Lower leg skin (tissue), 4 donors: ENCODE measurements around the gene CYGB. TPM values are rescaled to one million over a fixed set of nuclear protein-coding genes. Genes with fewer than 3 reads are reported as not detected.

Source experiments
- DNase-seq, 2 donors: peaks; one replicate each; pipeline ENCODE4 v3.0.0-alpha.2; 2019; ENCODE audit warnings: low spot score in 2 of 2
- H3K4me3 ChIP-seq: fragments of 200-600 bp; sonication (generic); 2 replicates; pipeline ENCODE4 v1.5.1; 2017; ENCODE audit warnings: mild to moderate bottlenecking, low read depth; ENCODE audit not compliant: poor library complexity, severe bottlenecking
- POLR2A ChIP-seq, 2 donors: fragments of 450-650 bp; IDR thresholded peaks; one replicate each; pipeline ENCODE4 v1.6.1; 2016 to 2017; ENCODE audit warnings: antibody characterized with exemption in 2 of 2, mild to moderate bottlenecking in 1 of 2, moderate library complexity in 1 of 2
- WGBS, 2 donors: methylation state at CpG; one replicate each; pipeline ENCODE4 v1.1.5; 2018; 5-methylcytosine and 5-hydroxymethylcytosine counted together
- intact Hi-C: fragments of 100-400 bp; cut with DNase I; formaldehyde crosslinking; loops from one replicate; pipeline ENCODE4 v1.15.0; 2023; ENCODE audit warnings: low total_unique reads
- total RNA-seq, 4 donors: library from RNA; depleted of rRNA; stranded (reverse); fragments of >200 nt; gene quantifications; one replicate each; pipeline ENCODE4 v1.1.0, GENCODE V29; 2016
- TF ChIP-seq, protein P1 (sequence below), 3 donors: fragments of 450-650 bp; IDR thresholded peaks; one replicate each; pipeline ENCODE4 v1.5.1; 2016; ENCODE audit warnings: antibody characterized with exemption in 3 of 3, mild to moderate bottlenecking in 3 of 3, moderate library complexity in 2 of 3

The CYGB gene
- total RNA-seq, 4 donors from 2014 or later: 9.7 to 14.4 (median 10.7) TPM

DNA sequence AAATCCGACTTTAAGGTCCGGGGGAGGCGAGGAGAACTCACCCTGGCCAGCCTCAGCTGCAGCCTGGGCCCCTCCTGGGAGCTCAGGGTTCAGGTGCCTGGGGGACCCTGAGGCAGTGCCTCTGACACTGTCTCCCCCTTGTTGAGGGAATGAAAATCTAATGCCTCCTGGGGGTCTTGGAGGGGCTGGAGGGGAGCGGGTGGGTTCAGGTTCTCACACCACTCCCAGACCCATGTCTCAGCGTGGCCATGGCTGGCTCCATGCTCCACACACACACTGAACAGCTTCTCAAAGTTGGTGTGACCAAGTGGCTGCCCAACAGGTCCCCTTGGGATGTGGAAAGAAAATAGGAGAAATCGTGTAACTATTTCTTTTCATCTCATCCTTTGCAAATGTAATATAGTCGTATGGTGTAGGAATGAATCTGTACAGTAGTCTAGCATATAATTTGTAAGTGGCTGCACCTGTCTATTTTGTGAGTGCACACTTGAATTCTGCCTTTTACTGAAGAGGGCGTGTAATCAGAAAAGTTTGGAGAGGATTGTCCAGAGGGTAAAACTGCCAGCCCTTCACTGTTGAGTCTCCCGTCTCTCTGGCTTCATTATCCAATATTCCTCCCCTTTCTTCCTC is 1.5 kb upstream of the CYGB start:
- intact Hi-C loops: no loop called here
- WGBS, 2 donors: 86% methylated on average over 8 to 9 of the region's 9 CpGs
- H3K4me3 ChIP-seq: no peak overlapping the region
- TF ChIP-seq, protein P1, sequence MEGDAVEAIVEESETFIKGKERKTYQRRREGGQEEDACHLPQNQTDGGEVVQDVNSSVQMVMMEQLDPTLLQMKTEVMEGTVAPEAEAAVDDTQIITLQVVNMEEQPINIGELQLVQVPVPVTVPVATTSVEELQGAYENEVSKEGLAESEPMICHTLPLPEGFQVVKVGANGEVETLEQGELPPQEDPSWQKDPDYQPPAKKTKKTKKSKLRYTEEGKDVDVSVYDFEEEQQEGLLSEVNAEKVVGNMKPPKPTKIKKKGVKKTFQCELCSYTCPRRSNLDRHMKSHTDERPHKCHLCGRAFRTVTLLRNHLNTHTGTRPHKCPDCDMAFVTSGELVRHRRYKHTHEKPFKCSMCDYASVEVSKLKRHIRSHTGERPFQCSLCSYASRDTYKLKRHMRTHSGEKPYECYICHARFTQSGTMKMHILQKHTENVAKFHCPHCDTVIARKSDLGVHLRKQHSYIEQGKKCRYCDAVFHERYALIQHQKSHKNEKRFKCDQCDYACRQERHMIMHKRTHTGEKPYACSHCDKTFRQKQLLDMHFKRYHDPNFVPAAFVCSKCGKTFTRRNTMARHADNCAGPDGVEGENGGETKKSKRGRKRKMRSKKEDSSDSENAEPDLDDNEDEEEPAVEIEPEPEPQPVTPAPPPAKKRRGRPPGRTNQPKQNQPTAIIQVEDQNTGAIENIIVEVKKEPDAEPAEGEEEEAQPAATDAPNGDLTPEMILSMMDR (IDR thresholded peaks at IDR 0.05): no peak
- no peak for TF ChIP-seq POLR2A (IDR thresholded peaks at IDR 0.05)
- peak in 1 of 2 donors; percentile 80 for DNase-seq

DNA sequence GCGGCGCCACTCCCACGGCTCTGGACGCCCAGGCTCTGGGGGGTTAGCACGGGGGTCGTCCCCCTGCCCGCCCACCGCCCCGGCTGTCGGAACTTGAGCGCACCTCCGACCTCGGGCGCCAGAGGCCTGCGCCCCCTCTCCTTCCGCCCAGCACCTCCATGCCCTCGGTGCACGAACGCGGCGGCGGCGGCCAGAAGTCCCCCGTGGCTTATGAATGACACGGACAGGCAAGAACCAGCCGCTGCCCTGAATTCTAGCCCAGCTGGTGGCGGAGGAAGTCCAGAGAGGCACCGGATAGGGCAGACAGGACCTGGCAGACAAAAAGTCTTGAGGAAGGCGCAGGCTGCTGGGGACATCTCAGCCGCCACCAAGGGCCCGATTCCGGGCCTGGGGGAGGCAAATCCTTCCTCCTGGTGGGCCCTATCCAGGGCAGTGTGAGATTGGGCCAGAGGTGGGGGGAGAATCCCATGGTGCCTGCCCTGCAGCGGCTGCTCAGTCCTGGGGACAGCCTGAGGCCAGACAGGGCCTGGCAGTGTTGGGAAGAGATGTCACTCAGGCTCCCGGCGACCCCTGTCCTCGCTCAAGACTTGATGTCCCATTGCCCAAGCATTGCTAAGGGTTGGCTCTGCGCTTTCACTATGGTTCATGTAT is 897 bp upstream of the CYGB start:
- WGBS, 2 donors: 49 to 64% methylated on average over 17 to 25 of the region's 37 CpGs
- DNase-seq: no peak
- TF ChIP-seq, protein P1 (IDR thresholded peaks at IDR 0.05): no peak
- TF ChIP-seq POLR2A (IDR thresholded peaks at IDR 0.05): no peak
- H3K4me3 ChIP-seq: peak overlapping the region; percentile 24
- intact Hi-C loops: no loop called here

DNA sequence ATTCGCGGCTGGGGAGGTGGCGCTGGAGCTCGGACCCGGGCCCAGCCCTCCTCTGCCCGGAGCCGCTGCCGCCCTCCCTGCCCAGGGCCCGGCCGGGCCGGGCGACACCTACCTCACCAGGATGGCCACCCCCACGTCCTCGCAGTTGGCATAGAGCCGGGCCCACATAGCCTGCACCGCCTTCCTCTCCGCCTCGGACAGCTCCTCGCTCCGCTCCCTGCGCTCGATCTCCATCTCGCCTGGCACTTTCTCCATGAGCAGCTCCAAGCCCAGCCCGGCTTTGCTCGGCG is 276 bp downstream of the CYGB start:
- no peak for DNase-seq
- 0% methylated on average over 6 of the region's 26 CpGs; no CpG with 5 or more reads in 1 of the 2 donors for WGBS, 2 donors
- H3K4me3 ChIP-seq: no peak overlapping the region
- intact Hi-C loops: no loop called here
- TF ChIP-seq, protein P1 (IDR thresholded peaks at IDR 0.05): no peak
- no peak for TF ChIP-seq POLR2A (IDR thresholded peaks at IDR 0.05)

DNA sequence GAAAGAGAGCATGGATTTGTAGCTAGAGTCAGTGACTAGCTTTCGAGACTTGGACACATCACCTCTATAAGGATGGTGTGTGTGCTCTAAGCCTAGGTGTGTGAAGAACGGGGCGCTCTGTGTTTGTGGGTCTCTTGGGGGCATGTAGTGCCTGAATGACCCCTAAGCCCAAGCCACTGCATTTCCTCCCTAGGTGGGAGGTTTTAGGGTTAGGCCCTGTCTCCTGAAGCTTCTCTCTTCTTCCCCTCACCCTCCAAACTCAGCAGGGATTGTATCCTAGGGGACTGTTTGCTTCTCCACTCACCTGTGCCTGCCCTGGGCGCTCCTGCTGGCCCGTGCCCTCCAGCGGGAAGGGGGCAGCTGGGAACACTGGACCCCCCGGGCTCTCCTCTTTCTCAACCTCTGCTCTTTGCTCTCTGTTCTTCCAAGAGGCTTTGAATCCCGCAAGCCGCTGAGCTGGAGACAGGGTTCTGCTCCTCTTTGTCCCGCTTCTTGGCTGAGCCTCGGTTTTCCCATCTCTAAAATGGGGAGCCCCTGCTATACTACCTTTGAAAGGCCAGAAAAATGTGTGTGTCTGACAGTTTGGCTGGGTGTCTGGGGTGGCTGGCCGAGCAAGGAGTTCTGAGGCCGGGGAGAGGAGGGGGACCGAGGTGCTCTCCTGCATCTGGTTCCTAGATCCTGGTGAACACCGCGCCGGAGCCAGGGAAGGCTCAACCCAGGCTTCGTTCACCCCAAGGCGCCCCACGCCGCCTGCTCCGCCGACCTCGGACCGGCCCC is 810 bp downstream of the CYGB start:
- WGBS, 2 donors: 55 to 73% methylated on average over 21 to 24 of the region's 25 CpGs
- no peak overlapping the region for H3K4me3 ChIP-seq
- no peak for DNase-seq
- intact Hi-C loops: no loop called here
- TF ChIP-seq, protein P1 (IDR thresholded peaks at IDR 0.05): no peak
- TF ChIP-seq POLR2A (IDR thresholded peaks at IDR 0.05): no peak

DNA sequence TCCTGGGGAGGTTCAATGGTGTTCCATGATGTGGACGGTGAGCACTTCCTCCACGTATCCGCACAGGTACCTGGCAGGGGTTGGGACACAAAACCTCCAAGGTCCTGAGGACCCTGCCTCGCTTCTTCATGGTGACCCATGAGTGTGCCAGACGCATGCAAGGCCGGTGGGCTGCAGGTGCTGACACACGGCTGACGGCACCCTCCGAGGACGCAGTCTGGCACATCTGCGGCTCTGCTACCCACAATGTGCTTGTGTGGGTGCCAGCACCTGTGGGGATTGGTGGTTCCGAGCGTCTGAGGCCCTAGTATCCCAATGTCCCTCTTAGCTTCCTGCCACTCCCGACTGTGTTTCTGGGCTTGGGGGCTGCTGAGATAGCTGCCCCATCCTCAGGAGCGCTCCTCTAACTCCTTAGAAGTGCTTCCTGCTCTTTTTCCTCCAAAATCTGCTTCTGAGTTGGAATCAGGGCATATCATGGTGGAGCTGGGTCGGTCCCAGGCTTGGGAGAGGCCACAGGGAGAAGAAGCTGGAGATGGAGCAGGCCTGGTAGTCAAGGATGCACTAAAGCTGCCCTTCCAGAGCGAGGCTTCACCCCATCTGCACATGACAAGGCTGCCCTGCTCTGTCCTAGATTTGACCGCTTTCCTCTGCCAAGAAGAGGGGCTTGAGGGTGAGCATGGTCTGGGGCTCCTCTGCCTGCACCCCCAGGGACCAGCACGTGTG is 1.6 kb downstream of the CYGB start:
- intact Hi-C loops: no loop called here
- no peak for TF ChIP-seq POLR2A (IDR thresholded peaks at IDR 0.05)
- TF ChIP-seq, protein P1 (IDR thresholded peaks at IDR 0.05): no peak
- WGBS, 2 donors: 88 to 94% methylated on average over 15 to 19 of the region's 19 CpGs
- DNase-seq: no peak
- H3K4me3 ChIP-seq: no peak overlapping the region
